HG03095 (cell line): Measurements from ENCODE around the gene FAM228B.
A peak's percentile ranks its signal among the peaks of the same experiment; 100 is the strongest.
"Not testable (repeated sequence)": the region's sequence is repeated elsewhere in the genome, so short reads cannot be mapped to it uniquely, and the experiment has no call there.

Experiments
- ATAC-seq: cut with Tn5 transposase; IDR thresholded peaks from one replicate; pipeline ENCODE4 v1.9.1; 2021; ENCODE audit warnings: moderate library complexity; ENCODE audit not compliant: unreplicated experiment

The FAM228B gene

GRCh38 chr2:24123195-24123921, at the start of gene FAM228B, which contains the start of gene PFN4:
Gene FAM228B, plus strand, starts transcription at chr2:24123469. Its CDS starts 893 bp downstream, at chr2:24124362.
Gene PFN4, minus strand, starts transcription at chr2:24123334. Its CDS starts 799 bp downstream, at chr2:24122535.
- ATAC-seq = peak; percentile 89

GRCh38 chr2:24073816-24074215, 49.5 kb upstream of the FAM228B start:
- no peak for ATAC-seq

GRCh38 chr2:24075259-24075658, 48.0 kb upstream of the FAM228B start:
- no peak for ATAC-seq

GRCh38 chr2:24075915-24076848, 47.1 kb upstream of the FAM228B start, which contains the start of gene SF3B6:
Gene SF3B6, minus strand, starts transcription at chr2:24076326. Its CDS starts 97 bp downstream, at chr2:24076229.
- peak; percentile 94 for ATAC-seq

- ATAC-seq = peak; percentile 7
Observed at GRCh38 chr2:24076849-24077534, 46.3 kb upstream of the FAM228B start.

- ATAC-seq = no peak
Observed at GRCh38 chr2:24077535-24077877, 45.8 kb upstream of the FAM228B start.

- no peak for ATAC-seq
Observed at GRCh38 chr2:24077879-24078278, 45.4 kb upstream of the FAM228B start.

GRCh38 chr2:24080701-24081100, 42.6 kb upstream of the FAM228B start:
- no peak for ATAC-seq

GRCh38 chr2:24082787-24083566, 40.3 kb upstream of the FAM228B start:
- no peak for ATAC-seq

- peak; percentile 80 for ATAC-seq
Observed at GRCh38 chr2:24083567-24084385, 39.5 kb upstream of the FAM228B start.

- peak; percentile 68 for ATAC-seq
Observed at GRCh38 chr2:24084386-24085199, 38.7 kb upstream of the FAM228B start, which contains the start of gene TP53I3. Gene TP53I3, minus strand, starts transcription at chr2:24084834. Its CDS starts 508 bp downstream, at chr2:24084326.

- ATAC-seq = no peak
Observed at GRCh38 chr2:24085200-24085489, 38.1 kb upstream of the FAM228B start.

- ATAC-seq = no peak
Observed at GRCh38 chr2:24086241-24086640, 37.0 kb upstream of the FAM228B start.

- no peak for ATAC-seq
Observed at GRCh38 chr2:24087032-24087431, 36.2 kb upstream of the FAM228B start.

GRCh38 chr2:24088821-24089359, 34.4 kb upstream of the FAM228B start:
- ATAC-seq = no peak

- ATAC-seq = not testable (repeated sequence)
Observed at GRCh38 chr2:24093270-24093669, 30.0 kb upstream of the FAM228B start.

- not testable (repeated sequence) for ATAC-seq
Observed at GRCh38 chr2:24095171-24095677, 28.0 kb upstream of the FAM228B start.

- ATAC-seq = not testable (repeated sequence)
Observed at GRCh38 chr2:24100732-24101131, 22.5 kb upstream of the FAM228B start.
